Kidney (tissue), 14 donors: Measurements from ENCODE around the gene SPC25. TPM values are rescaled to one million over a fixed set of nuclear protein-coding genes. Genes with fewer than 3 reads are reported as not detected.

Source experiments
- DNase-seq, 5 donors: peaks; one replicate each; pipeline ENCODE4 v3.0.0-alpha.2; 2013 to 2020
- FAIRE-seq: peaks from 2 replicates; lab custom pipeline; 2012; peaks lifted over from hg19 to GRCh38; lab: Jason Lieb, UNC
- H3K27ac ChIP-seq, 2 donors: one replicate each; pipeline ENCODE4 v1.7.0; 2013; ENCODE audit warnings: low read depth in 2 of 2, low read length in 2 of 2, inconsistent platforms in 1 of 2
- H3K27me3 ChIP-seq: one replicate; pipeline ENCODE4 v1.7.1; 2013; ENCODE audit warnings: low read length, inconsistent platforms; ENCODE audit not compliant: control insufficient read depth, insufficient read depth
- H3K36me3 ChIP-seq, 3 donors: one replicate each; pipeline versions ENCODE4 v1.7.0 to v1.7.1; 2013; ENCODE audit warnings: low read length in 3 of 3, control low read depth in 1 of 3, inconsistent platforms in 1 of 3; ENCODE audit not compliant: insufficient read depth in 3 of 3, control insufficient read depth in 2 of 3
- H3K4me1 ChIP-seq, 3 donors: one replicate each; pipeline versions ENCODE4 v1.7.0 to v1.7.1; 2013; ENCODE audit warnings: low read length in 3 of 3, inconsistent platforms in 1 of 3, low read depth in 1 of 3; ENCODE audit not compliant: control insufficient read depth in 2 of 3, insufficient read depth in 2 of 3
- H3K4me3 ChIP-seq, 3 donors: one replicate each; pipeline versions ENCODE4 v1.7.0 to v1.8.1; 2013; ENCODE audit warnings: low read length in 3 of 3, control low read depth in 1 of 3, inconsistent platforms in 1 of 3
- H3K9ac ChIP-seq, 3 donors: one replicate each; pipeline versions ENCODE4 v1.7.0 to v1.7.1; 2013; ENCODE audit warnings: low read length in 3 of 3, control low read depth in 1 of 3, inconsistent platforms in 1 of 3
- H3K9me3 ChIP-seq, 3 donors: one replicate each; pipeline versions ENCODE4 v1.7.0 to v1.7.1; 2013; ENCODE audit warnings: low read length in 3 of 3, control low read depth in 1 of 3, inconsistent platforms in 1 of 3; ENCODE audit not compliant: control insufficient read depth in 2 of 3, insufficient read depth in 1 of 3
- intact Hi-C: fragments of 100-400 bp; cut with DNase I; formaldehyde crosslinking; loops from one replicate; pipeline ENCODE4 v1.11.1; 2022
- polyA plus RNA-seq: library from polyadenylated mRNA; stranded (reverse); fragments of 350-450 nt; fragmentation: Illumina TruSeq; extraction: RNeasy Lipid Tissue Mini Kit (QIAGEN cat#74804); gene quantifications from one replicate; pipeline ENCODE4 v1.2.3, GENCODE V29; 2014; ENCODE audit warnings: low read depth, low replicate concordance; ENCODE audit not compliant: insufficient read depth
- total RNA-seq: library from RNA; stranded (reverse); fragmentation: NEBNext Ultra II Directional; extraction: Animal tissue kit (Norgen Biotek cat#: 25700); gene quantifications from one replicate; pipeline ENCODE4 v1.2.1, GENCODE V29; 2021
- TF ChIP-seq, protein P1 (sequence below): IDR thresholded peaks from 3 replicates; pipeline ENCODE4 v1.5.1; 2012; ENCODE audit warnings: mild to moderate bottlenecking, moderate library complexity, borderline replicate concordance; ENCODE audit not compliant: insufficient read depth; ENCODE audit errors: extremely low read depth
- donor health status: control.
- donor health status: control.
- donor health status: control.
- donor health status: control.
- donor health status: control.
- donor health status: DM: yes; HTN: yes; CAD: no.
- donor health status: Normal renal cell carcinoma (clear cell type).

The SPC25 gene
- total and polyA plus RNA-seq, 2 donors from 2014 or later: 0.79 TPM; not detected in 1

DNA sequence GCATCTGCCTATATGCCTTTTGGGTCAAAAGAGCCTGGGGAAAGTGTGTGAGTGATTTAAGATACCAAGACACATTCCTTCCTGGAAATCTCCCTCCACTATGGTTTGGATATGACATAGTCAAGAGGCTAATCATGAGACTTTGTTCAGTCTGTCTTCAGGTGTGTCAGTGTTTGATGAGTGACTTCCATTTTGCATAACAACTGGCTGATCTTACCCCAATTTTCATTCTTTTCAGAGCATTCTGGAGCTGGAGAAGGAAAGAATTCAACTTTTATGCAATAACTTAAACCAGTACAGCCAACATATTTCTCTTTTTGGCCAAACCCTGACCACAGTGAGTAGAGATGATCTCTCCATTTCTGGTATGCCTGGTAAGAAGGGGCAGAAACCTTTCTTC lies 39.4 kb downstream of the SPC25 start:
- Histone ChIP-seq H3K27ac (no peak overlapping the region), H3K4me1 (no peaks in the 10 kb centered on the region), H3K9ac (no peak overlapping the region), H3K27me3 (no peaks in the 10 kb centered on the region), H3K4me3 (no peak overlapping the region), H3K36me3 (peaks cover 0 to 19% (median 3%) of the 10 kb centered on the region in 3 donors), H3K9me3 (no peaks in the 10 kb centered on the region)
- intact Hi-C loops: no loop called here
- TF ChIP-seq, protein P1, sequence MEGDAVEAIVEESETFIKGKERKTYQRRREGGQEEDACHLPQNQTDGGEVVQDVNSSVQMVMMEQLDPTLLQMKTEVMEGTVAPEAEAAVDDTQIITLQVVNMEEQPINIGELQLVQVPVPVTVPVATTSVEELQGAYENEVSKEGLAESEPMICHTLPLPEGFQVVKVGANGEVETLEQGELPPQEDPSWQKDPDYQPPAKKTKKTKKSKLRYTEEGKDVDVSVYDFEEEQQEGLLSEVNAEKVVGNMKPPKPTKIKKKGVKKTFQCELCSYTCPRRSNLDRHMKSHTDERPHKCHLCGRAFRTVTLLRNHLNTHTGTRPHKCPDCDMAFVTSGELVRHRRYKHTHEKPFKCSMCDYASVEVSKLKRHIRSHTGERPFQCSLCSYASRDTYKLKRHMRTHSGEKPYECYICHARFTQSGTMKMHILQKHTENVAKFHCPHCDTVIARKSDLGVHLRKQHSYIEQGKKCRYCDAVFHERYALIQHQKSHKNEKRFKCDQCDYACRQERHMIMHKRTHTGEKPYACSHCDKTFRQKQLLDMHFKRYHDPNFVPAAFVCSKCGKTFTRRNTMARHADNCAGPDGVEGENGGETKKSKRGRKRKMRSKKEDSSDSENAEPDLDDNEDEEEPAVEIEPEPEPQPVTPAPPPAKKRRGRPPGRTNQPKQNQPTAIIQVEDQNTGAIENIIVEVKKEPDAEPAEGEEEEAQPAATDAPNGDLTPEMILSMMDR: no peak
- DNase-seq (no peak), FAIRE-seq (no peak)

DNA sequence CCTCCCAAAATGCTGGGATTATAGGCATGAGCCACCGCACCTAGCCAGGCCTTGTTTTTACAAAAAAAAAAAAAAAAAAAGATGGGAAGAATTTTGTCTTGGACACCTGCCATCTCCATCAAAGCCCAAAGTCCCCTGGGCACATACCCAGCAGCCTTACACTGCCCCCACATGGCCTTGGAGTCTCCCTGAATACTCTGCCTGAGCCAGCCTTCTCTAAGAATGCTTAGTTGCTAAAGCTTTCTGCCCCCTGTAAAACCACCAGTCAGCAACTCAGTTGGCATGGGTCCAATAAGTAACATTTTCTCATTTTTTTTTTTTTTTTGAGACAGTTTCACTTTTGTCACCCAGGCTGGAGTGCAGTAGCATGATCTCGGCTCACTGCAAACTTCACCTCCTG lies 40.6 kb downstream of the SPC25 start:
- DNase-seq (peak in 4 of 5 donors; percentile 17 to 83 (median 33)), FAIRE-seq (no peak)
- Histone ChIP-seq H3K27ac (no peak overlapping the region), H3K4me1 (no peaks in the 10 kb centered on the region), H3K36me3 (peaks cover 0 to 17% (median 3%) of the 10 kb centered on the region in 3 donors), H3K27me3 (no peaks in the 10 kb centered on the region), H3K9ac (no peak overlapping the region), H3K9me3 (no peaks in the 10 kb centered on the region), H3K4me3 (no peak overlapping the region)
- TF ChIP-seq, protein P1: peak; percentile 54
- intact Hi-C loops: no loop called here

DNA sequence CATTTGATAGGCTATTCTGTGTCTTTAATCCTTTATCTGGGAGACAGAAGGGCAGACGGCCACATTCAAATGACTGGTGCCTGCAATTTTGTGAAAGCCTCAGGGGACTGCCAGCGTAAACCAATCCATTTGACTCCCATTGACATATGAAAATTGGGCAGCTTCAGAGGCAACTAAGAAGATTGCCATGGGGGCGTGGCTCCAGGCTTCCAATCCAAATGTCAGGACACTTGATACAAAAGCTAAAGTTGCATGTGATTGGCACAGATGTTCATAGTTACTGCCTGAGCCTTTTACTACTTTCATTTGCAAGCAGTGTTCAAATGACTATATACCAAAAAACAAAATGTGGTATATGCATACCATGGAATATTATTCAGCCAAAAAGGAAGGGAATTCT lies 42.0 kb downstream of the SPC25 start:
- H3K9ac ChIP-seq: no peak overlapping the region
- H3K36me3 ChIP-seq: peaks cover 0 to 17% (median 3%) of the 10 kb centered on the region in 3 donors
- intact Hi-C loops: no loop called here
- TF ChIP-seq, protein P1: no peak
- no peak overlapping the region for H3K4me3 ChIP-seq
- FAIRE-seq (no peak), DNase-seq (peak in 1 of 5 donors; percentile 5)
- H3K27ac ChIP-seq: no peak overlapping the region
- no peaks in the 10 kb centered on the region for H3K4me1 ChIP-seq
- H3K9me3 ChIP-seq: no peaks in the 10 kb centered on the region
- no peaks in the 10 kb centered on the region for H3K27me3 ChIP-seq

DNA sequence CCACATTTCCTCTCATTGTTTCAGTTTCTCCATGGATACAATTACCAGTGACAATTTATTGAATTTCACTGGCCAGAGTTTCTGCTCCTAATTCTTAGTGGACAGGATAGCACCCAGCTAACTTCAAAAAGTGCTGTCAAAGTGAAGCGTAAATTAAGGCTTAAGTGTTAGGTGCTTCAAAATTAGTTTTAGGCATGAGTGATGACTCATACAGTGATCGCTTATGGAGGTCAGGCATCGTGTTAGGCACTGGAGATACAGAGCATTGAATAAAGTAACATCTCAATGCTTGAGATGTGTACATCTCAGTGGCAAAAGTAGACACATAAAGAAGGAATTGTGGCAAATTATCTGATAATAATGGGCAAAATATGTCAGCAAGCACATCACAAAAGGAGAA lies 47.0 kb downstream of the SPC25 start:
- intact Hi-C loops: no loop called here

More for the DNA sequence above, 47.0 kb downstream of the SPC25 start:
- Histone ChIP-seq H3K36me3 (no peaks in the 10 kb centered on the region), H3K9me3 (no peaks in the 10 kb centered on the region), H3K4me1 (no peaks in the 10 kb centered on the region), H3K9ac (no peak overlapping the region), H3K4me3 (no peak overlapping the region), H3K27ac (no peak overlapping the region), H3K27me3 (no peaks in the 10 kb centered on the region)
- TF ChIP-seq, protein P1: no peak
- DNase-seq (no peak), FAIRE-seq (no peak)
